Daoy (cell line): Measurements from ENCODE around the gene TSHZ1. TPM values are rescaled to one million over a fixed set of nuclear protein-coding genes. Genes with fewer than 3 reads are reported as not detected.
"Not testable (repeated sequence)": the region's sequence is repeated elsewhere in the genome, so short reads cannot be mapped to it uniquely, and the experiment has no call there.

Experiments
- DNase-seq: peaks from one replicate; pipeline ENCODE4 v3.0.0-alpha.2; 2015; ENCODE audit warnings: low read depth
- total RNA-seq: library from RNA; depleted of rRNA; stranded (reverse); fragments of >200 nt; shearing (Covaris generic); gene quantifications from 2 replicates; pipeline ENCODE4 v1.2.3, GENCODE V29; 2014

TSHZ1 gene
- total RNA-seq, 1 experiment from 2014 or later, result 6.4 TPM

GRCh38 chr18:75179819-75180600 is 30.6 kb upstream of the TSHZ1 start:
- no peak for DNase-seq

GRCh38 chr18:75183524-75183923 is 27.1 kb upstream of the TSHZ1 start:
- peak; percentile 22 for DNase-seq

- no peak for DNase-seq
Observed at GRCh38 chr18:75183973-75184493, 26.6 kb upstream of the TSHZ1 start.

GRCh38 chr18:75185460-75185859 is 25.1 kb upstream of the TSHZ1 start:
- no peak for DNase-seq

- DNase-seq, result not testable (repeated sequence)
Observed at GRCh38 chr18:75187702-75188101, 22.9 kb upstream of the TSHZ1 start.

- DNase-seq, result no peak
Observed at GRCh38 chr18:75189696-75190095, 20.9 kb upstream of the TSHZ1 start.

GRCh38 chr18:75192899-75193298 is 17.7 kb upstream of the TSHZ1 start:
- no peak for DNase-seq

GRCh38 chr18:75198036-75198435 is 12.6 kb upstream of the TSHZ1 start:
- DNase-seq, result no peak

- DNase-seq, result no peak
Observed at GRCh38 chr18:75199327-75199726, 11.3 kb upstream of the TSHZ1 start.

- DNase-seq, result no peak
Observed at GRCh38 chr18:75200071-75200470, 10.5 kb upstream of the TSHZ1 start.

GRCh38 chr18:75200605-75201280 is 9.9 kb upstream of the TSHZ1 start:
- no peak for DNase-seq

GRCh38 chr18:75201282-75202270 is 9.0 kb upstream of the TSHZ1 start:
- no peak for DNase-seq

GRCh38 chr18:75202696-75203365 is 7.8 kb upstream of the TSHZ1 start:
- no peak for DNase-seq

- no peak for DNase-seq
Observed at GRCh38 chr18:75203416-75204268, 7.0 kb upstream of the TSHZ1 start.

GRCh38 chr18:75204269-75204731 is 6.3 kb upstream of the TSHZ1 start:
- no peak for DNase-seq

GRCh38 chr18:75204732-75205513 is 5.7 kb upstream of the TSHZ1 start:
- no peak for DNase-seq

- no peak for DNase-seq
Observed at GRCh38 chr18:75205514-75206132, 5.0 kb upstream of the TSHZ1 start.

GRCh38 chr18:75206452-75207309 is 3.9 kb upstream of the TSHZ1 start:
- DNase-seq, result no peak
